Tibial nerve (tissue), 4 donors: ENCODE results near the gene RNF157.

ENCODE experiments used
- CTCF ChIP-seq, 5 experiments: fragments of 200-600 bp in 3 of 5; fragments of 450-650 bp in 2 of 5; sonication (generic) in 3 of 5; IDR thresholded peaks; one replicate each; pipeline ENCODE4 v1.5.1; 2016 to 2019; ENCODE audit warnings: antibody characterized with exemption in 5 of 5, mild to moderate bottlenecking in 3 of 5, moderate library complexity in 2 of 5
- EP300 ChIP-seq, 2 donors: sonication (generic); formaldehyde crosslinking; IDR thresholded peaks; one replicate each; pipeline ENCODE4 v1.6.1; 2017; ENCODE audit warnings: antibody characterized with exemption in 2 of 2, mild to moderate bottlenecking in 1 of 2
- POLR2A ChIP-seq, 2 donors: fragments of 450-650 bp; IDR thresholded peaks; one replicate each; pipeline ENCODE4 v1.6.1; 2017; ENCODE audit warnings: antibody characterized with exemption in 2 of 2, mild to moderate bottlenecking in 2 of 2, moderate library complexity in 2 of 2

GRCh38 chr17:76157759-76158158, 82.5 kb downstream of the RNF157 start:
- no peak for TF ChIP-seq POLR2A (IDR thresholded peaks at IDR 0.05)
- TF ChIP-seq CTCF (IDR thresholded peaks at IDR 0.05), result no peak
- no peak for TF ChIP-seq EP300 (IDR thresholded peaks at IDR 0.05)
